ENCODE measurements around the gene TMEM59L.
A peak's percentile ranks its signal among the peaks of the same experiment; 100 is the strongest.

TMEM59L gene

DNA sequence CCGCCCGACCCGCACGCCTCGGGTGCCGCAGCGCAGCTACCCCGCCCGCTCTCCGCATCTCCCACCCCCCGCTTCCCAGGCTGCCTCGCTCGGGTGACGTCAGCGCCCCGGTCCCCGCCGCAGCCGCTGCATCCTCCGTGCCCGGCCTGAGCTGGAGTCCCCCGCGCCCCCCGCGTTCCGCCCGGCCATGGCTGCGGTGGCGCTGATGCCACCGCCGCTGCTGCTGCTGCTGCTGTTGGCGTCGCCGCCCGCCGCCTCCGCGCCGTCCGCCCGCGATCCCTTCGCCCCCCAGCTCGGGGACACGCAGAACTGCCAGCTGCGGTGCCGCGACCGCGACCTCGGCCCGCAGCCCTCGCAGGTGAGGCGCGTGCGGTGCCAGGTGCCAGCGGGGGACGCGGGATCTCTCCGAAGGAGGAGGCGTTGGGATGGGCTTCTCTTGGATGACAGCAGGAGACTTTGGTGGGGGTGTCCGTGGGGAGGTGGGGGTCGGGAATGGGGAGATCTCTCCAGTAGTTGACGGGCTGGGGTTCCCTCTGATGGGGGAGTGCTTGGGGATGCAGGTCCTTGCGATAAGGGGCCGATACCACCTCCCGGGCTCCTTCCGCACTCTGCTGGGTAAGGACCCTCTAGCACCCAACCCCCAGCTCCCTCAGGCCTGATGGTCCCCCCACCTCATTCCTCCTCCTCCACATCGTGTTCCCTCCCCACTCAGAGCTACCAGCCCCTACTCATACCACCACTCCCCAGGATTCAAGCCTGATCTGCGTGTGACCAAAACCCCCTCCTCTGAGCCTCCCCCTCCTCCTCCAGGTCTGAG, at the start of gene TMEM59L:
Gene TMEM59L, plus strand, starts transcription at position 99 of the 817 bp plus-strand sequence. Its CDS starts 89 bp downstream, at position 188.
- H3K27ac ChIP-seq (ENCODE audit: low read depth, low read length) = no peak within 1 kb of the TSS
- no peaks in the 10 kb centered on the region for H3K9me3 ChIP-seq (ENCODE audit: control insufficient read depth in 5 of 5, low read length in 5 of 5)
- peaks cover 0 to 30% (median 11%) of the 10 kb centered on the region in 5 donors for H3K4me1 ChIP-seq (ENCODE audit: control insufficient read depth in 5 of 5, insufficient read depth in 5 of 5, low read length in 5 of 5)
- H3K9ac ChIP-seq (ENCODE audit: low read length in 5 of 5) = no peak within 1 kb of the TSS
- peaks cover 50 to 88% (median 78%) of the 10 kb centered on the region in 5 donors for H3K27me3 ChIP-seq (ENCODE audit: control insufficient read depth in 5 of 5, insufficient read depth in 4 of 5, low read length in 5 of 5)
- H3K4me3 ChIP-seq (ENCODE audit: low read depth in 1 of 5, low read length in 5 of 5) = peak within 1 kb of the TSS in 3 of 5 donors; percentile 38 to 56 (median 40)
- H3K36me3 ChIP-seq (ENCODE audit: control insufficient read depth in 5 of 5, insufficient read depth in 5 of 5, low read length in 5 of 5) = no peaks in the 10 kb centered on the region

DNA sequence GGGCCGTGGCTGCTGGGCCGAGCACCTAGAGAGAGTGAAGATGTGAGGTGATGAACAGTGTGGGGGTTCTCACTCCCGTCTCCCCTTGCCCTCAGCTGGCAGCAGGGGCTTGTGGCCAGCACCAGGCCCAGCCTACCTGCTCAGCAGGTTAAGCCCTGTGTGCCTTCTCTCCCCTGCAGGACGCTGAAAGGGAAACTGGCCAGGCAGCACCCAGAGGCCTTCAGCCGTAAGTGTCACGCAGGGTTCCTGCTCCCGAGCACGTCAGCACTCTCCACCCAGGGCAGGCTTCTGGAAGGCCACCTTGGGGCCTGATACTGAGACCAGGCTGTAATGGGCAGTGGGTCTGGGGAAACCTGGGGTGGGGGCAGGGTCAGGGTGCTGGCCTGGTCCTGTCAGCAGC, 45.7 kb upstream of the TMEM59L start:
- Histone ChIP-seq H3K9me3 (ENCODE audit: control insufficient read depth in 5 of 5, low read length in 5 of 5) (no peaks in the 10 kb centered on the region), H3K4me1 (ENCODE audit: control insufficient read depth in 5 of 5, insufficient read depth in 5 of 5, low read length in 5 of 5) (peaks cover 2 to 17% (median 6%) of the 10 kb centered on the region in 5 donors), H3K27ac (ENCODE audit: low read depth, low read length) (no peak overlapping the region), H3K4me3 (ENCODE audit: low read depth in 1 of 5, low read length in 5 of 5) (no peak overlapping the region), H3K9ac (ENCODE audit: low read length in 5 of 5) (no peak overlapping the region), H3K27me3 (ENCODE audit: control insufficient read depth in 5 of 5, insufficient read depth in 4 of 5, low read length in 5 of 5) (no peaks in the 10 kb centered on the region), H3K36me3 (ENCODE audit: control insufficient read depth in 5 of 5, insufficient read depth in 5 of 5, low read length in 5 of 5) (peaks cover 0 to 73% (median 54%) of the 10 kb centered on the region in 5 donors)

DNA sequence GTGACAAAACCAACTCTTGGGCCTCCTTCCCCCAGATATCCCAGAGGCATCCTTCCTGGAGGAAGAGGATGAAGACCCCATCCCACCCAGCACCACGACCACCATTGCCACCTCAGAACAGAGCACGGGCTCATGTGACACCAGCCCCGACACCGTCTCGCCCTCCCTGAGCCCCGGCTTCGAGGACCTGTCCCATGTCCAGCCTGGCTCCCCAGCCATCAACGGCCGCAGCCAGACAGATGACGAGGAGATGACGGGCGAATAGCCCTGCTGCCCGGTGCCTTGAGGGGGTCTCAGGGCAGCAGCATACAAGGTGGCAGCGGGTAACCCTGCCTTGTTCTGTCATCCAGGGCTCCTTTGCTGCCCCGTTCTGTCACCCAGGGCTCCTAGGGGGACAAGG, 44.3 kb upstream of the TMEM59L start:
- no peak overlapping the region for H3K9ac ChIP-seq (ENCODE audit: low read length in 5 of 5)

DNA sequence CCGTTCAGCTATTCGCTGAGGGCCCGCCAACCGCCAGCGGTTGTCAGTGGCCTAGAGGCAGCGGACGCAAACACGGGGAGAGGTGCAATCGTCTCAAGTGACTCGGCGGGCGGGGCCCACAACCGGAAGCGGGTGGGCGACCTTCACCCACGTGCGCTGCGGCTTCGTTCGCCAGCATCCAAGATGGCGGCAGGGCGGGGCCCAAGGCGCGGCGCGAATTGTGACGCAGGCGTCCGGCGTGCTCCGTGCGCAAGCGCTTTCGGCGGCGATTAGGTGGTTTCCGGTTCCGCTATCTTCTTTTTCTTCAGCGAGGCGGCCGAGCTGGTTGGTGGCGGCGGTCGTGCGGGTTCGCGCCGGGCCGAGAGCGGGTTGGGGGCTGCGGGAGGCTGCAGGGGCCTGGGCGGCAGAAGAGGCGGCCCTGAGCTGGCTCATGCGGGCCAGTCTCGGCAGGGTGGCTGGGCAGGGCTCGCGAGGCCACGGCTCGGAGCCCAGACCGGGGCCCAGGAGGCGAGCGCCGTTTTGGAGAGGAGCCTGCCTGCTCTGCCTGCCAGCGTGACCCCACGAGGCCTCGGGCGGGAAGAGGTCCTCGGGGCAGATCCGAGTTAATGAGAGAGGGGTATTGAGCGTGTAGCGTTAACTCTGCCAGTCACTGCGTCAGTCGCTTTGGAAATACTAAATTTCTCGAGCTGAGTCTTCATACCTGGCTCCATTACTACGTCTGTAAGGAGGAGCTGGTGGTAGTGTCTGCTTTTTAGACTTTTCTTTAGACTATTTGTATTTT, 40.9 kb upstream of the TMEM59L start, which contains the start of gene UBA52:
Gene UBA52, plus strand, starts transcription at position 294 of the 781 bp plus-strand sequence. CDS start 1,444 bp downstream, outside the sequence.
- Histone ChIP-seq H3K4me3 (ENCODE audit: low read depth in 1 of 5, low read length in 5 of 5) (peak within 1 kb of the TSS; percentile 69 to 95 (median 90)), H3K27ac (ENCODE audit: low read depth, low read length) (peak within 1 kb of the TSS; percentile 89), H3K9me3 (ENCODE audit: control insufficient read depth in 5 of 5, low read length in 5 of 5) (no peaks in the 10 kb centered on the region), H3K36me3 (ENCODE audit: control insufficient read depth in 5 of 5, insufficient read depth in 5 of 5, low read length in 5 of 5) (peaks cover 0 to 69% (median 62%) of the 10 kb centered on the region in 5 donors), H3K27me3 (ENCODE audit: control insufficient read depth in 5 of 5, insufficient read depth in 4 of 5, low read length in 5 of 5) (no peaks in the 10 kb centered on the region), H3K4me1 (ENCODE audit: control insufficient read depth in 5 of 5, insufficient read depth in 5 of 5, low read length in 5 of 5) (peaks cover 9 to 23% (median 21%) of the 10 kb centered on the region in 5 donors), H3K9ac (ENCODE audit: low read length in 5 of 5) (peak within 1 kb of the TSS; percentile 87 to 98 (median 96))

More for the DNA sequence above, 44.3 kb upstream of the TMEM59L start:
- Histone ChIP-seq H3K9me3 (ENCODE audit: control insufficient read depth in 5 of 5, low read length in 5 of 5) (no peaks in the 10 kb centered on the region), H3K4me1 (ENCODE audit: control insufficient read depth in 5 of 5, insufficient read depth in 5 of 5, low read length in 5 of 5) (peaks cover 9 to 22% (median 18%) of the 10 kb centered on the region in 5 donors), H3K27me3 (ENCODE audit: control insufficient read depth in 5 of 5, insufficient read depth in 4 of 5, low read length in 5 of 5) (no peaks in the 10 kb centered on the region), H3K4me3 (ENCODE audit: low read depth in 1 of 5, low read length in 5 of 5) (no peak overlapping the region), H3K27ac (ENCODE audit: low read depth, low read length) (no peak overlapping the region), H3K36me3 (ENCODE audit: control insufficient read depth in 5 of 5, insufficient read depth in 5 of 5, low read length in 5 of 5) (peaks cover 0 to 68% (median 52%) of the 10 kb centered on the region in 5 donors)

DNA sequence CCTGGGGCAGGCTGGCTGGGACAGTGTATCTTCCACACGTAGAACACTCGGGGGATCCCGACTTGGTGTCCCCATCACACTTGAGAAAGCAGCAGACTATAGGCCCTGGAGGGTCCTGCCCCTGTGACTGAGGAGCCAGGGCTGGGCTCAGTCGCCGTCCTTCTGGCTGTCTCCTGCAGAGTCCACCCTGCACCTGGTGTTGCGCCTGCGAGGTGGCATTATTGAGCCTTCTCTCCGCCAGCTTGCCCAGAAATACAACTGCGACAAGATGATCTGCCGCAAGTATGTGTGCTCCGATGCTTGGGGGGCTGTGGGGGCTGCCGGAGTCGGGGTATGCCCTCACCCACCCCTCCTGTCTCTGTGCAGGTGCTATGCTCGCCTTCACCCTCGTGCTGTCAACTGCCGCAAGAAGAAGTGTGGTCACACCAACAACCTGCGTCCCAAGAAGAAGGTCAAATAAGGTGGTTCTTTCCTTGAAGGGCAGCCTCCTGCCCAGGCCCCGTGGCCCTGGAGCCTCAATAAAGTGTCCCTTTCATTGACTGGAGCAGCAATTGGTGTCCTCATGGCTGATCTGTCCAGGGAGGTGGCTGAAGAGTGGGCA, 37.9 kb upstream of the TMEM59L start:
- Histone ChIP-seq H3K4me1 (ENCODE audit: control insufficient read depth in 5 of 5, insufficient read depth in 5 of 5, low read length in 5 of 5) (peaks cover 9 to 23% (median 21%) of the 10 kb centered on the region in 5 donors), H3K36me3 (ENCODE audit: control insufficient read depth in 5 of 5, insufficient read depth in 5 of 5, low read length in 5 of 5) (peaks cover 0 to 50% (median 45%) of the 10 kb centered on the region in 5 donors), H3K9me3 (ENCODE audit: control insufficient read depth in 5 of 5, low read length in 5 of 5) (no peaks in the 10 kb centered on the region), H3K27me3 (ENCODE audit: control insufficient read depth in 5 of 5, insufficient read depth in 4 of 5, low read length in 5 of 5) (no peaks in the 10 kb centered on the region), H3K9ac (ENCODE audit: low read length in 5 of 5) (no peak overlapping the region), H3K27ac (ENCODE audit: low read depth, low read length) (no peak overlapping the region), H3K4me3 (ENCODE audit: low read depth in 1 of 5, low read length in 5 of 5) (no peak overlapping the region)

DNA sequence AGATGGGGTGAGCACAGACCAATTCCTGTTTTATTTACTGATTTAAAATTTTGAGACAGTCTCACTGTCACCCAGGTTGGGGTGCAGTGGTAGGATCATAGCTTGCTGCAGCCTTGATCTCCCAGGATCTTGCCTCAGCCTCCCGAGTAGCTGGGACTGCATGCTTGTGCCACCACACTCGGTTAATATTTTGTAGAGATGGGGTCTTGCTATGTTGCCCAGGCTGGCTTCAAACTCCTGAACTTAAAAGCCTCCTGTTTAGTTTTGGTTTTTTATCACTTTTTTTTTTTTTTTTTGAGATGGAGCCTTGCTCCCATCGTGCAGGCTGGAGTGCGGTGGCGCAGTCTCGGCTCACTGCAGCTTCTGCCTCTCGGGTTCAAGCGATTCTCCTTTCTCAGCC, 36.3 kb upstream of the TMEM59L start:
- H3K9ac ChIP-seq (ENCODE audit: low read length in 5 of 5) = no peak overlapping the region
- H3K4me1 ChIP-seq (ENCODE audit: control insufficient read depth in 5 of 5, insufficient read depth in 5 of 5, low read length in 5 of 5) = peaks cover 9 to 19% (median 16%) of the 10 kb centered on the region in 5 donors
- H3K4me3 ChIP-seq (ENCODE audit: low read depth in 1 of 5, low read length in 5 of 5) = no peak overlapping the region
- H3K9me3 ChIP-seq (ENCODE audit: control insufficient read depth in 5 of 5, low read length in 5 of 5) = no peaks in the 10 kb centered on the region
- H3K27ac ChIP-seq (ENCODE audit: low read depth, low read length) = no peak overlapping the region
- no peaks in the 10 kb centered on the region for H3K27me3 ChIP-seq (ENCODE audit: control insufficient read depth in 5 of 5, insufficient read depth in 4 of 5, low read length in 5 of 5)
- peaks cover 0 to 50% (median 45%) of the 10 kb centered on the region in 5 donors for H3K36me3 ChIP-seq (ENCODE audit: control insufficient read depth in 5 of 5, insufficient read depth in 5 of 5, low read length in 5 of 5)

DNA sequence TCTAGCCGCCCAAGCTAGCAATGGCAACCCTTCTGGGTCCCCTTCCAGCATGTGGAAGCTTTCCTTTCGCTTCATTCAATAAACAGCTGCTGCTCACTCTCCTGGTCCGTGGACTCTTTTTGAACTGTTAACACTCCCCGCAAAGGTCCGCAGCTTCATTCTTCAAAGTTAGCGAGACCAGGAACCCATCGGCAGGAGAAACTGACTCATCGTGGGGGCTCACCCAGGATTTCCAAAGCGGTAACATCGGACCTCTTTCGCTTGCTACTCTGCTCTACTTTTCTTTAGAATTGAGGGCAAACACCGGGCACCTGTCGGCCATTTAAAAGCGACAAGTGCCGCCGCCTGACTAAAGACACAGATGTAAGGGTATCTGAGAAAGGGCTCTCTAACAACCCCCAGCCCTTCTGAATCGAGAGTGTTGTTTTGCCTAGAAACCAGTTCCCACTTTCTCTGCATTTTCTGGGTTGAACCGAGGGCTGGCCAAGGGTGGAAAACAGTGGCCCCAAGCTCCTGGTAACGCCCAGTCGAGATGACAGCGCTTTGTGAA, 35.2 kb upstream of the TMEM59L start:
- H3K9ac ChIP-seq (ENCODE audit: low read length in 5 of 5) = no peak overlapping the region
- no peak overlapping the region for H3K27ac ChIP-seq (ENCODE audit: low read depth, low read length)
- H3K4me1 ChIP-seq (ENCODE audit: control insufficient read depth in 5 of 5, insufficient read depth in 5 of 5, low read length in 5 of 5) = peaks cover 9 to 14% (median 10%) of the 10 kb centered on the region in 5 donors
- peaks cover 0 to 50% (median 45%) of the 10 kb centered on the region in 5 donors for H3K36me3 ChIP-seq (ENCODE audit: control insufficient read depth in 5 of 5, insufficient read depth in 5 of 5, low read length in 5 of 5)
- no peaks in the 10 kb centered on the region for H3K27me3 ChIP-seq (ENCODE audit: control insufficient read depth in 5 of 5, insufficient read depth in 4 of 5, low read length in 5 of 5)
- H3K4me3 ChIP-seq (ENCODE audit: low read depth in 1 of 5, low read length in 5 of 5) = no peak overlapping the region
- no peaks in the 10 kb centered on the region for H3K9me3 ChIP-seq (ENCODE audit: control insufficient read depth in 5 of 5, low read length in 5 of 5)

DNA sequence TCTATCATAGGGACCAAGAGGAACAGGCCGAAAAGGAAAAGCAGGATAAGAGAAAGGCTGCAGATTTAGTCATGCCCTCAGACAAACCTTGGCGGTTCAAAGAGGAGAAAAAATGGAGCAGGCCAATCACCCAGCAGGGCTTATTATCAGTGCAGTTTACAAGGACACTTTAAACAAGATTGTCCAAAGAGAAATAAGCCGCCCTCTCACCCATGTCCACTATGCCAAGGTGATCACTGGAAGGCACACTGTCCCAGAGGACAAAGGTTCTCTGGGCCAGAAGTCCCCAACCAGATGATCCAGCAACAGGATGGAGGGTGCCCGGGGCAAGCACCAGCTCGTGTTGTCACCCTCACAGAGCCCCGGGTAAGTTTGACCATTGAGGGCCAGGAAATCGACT, 32.4 kb upstream of the TMEM59L start:
- Histone ChIP-seq H3K27ac (ENCODE audit: low read depth, low read length) (no peak overlapping the region), H3K4me3 (ENCODE audit: low read depth in 1 of 5, low read length in 5 of 5) (no peak overlapping the region), H3K4me1 (ENCODE audit: control insufficient read depth in 5 of 5, insufficient read depth in 5 of 5, low read length in 5 of 5) (no peaks in the 10 kb centered on the region), H3K27me3 (ENCODE audit: control insufficient read depth in 5 of 5, insufficient read depth in 4 of 5, low read length in 5 of 5) (no peaks in the 10 kb centered on the region), H3K36me3 (ENCODE audit: control insufficient read depth in 5 of 5, insufficient read depth in 5 of 5, low read length in 5 of 5) (peaks cover 0 to 27% (median 23%) of the 10 kb centered on the region in 5 donors), H3K9ac (ENCODE audit: low read length in 5 of 5) (no peak overlapping the region), H3K9me3 (ENCODE audit: control insufficient read depth in 5 of 5, low read length in 5 of 5) (no peaks in the 10 kb centered on the region)

DNA sequence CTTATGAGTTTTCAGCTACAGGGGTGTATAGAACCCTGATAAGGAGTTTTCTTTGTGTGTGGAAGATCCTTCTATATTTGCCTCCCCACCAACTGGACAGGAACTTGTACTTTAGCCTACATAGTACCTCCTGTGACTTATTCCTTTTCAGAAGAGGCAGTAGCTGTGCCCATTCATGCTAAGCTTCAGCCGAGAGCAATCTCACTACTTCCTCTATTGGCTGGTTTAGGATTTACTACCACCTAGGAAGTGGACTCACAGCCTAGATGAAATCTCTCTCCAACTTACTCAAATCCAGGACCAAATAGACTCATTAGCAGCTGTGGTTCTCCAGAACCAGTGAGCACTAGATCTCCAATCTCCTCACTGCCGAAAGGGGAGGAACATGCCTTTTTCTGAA, 26.4 kb upstream of the TMEM59L start:
- no peak overlapping the region for H3K27ac ChIP-seq (ENCODE audit: low read depth, low read length)
- no peaks in the 10 kb centered on the region for H3K27me3 ChIP-seq (ENCODE audit: control insufficient read depth in 5 of 5, insufficient read depth in 4 of 5, low read length in 5 of 5)
- H3K4me3 ChIP-seq (ENCODE audit: low read depth in 1 of 5, low read length in 5 of 5) = no peak overlapping the region
- H3K36me3 ChIP-seq (ENCODE audit: control insufficient read depth in 5 of 5, insufficient read depth in 5 of 5, low read length in 5 of 5) = peaks cover 0 to 7% (median 7%) of the 10 kb centered on the region in 5 donors
- no peaks in the 10 kb centered on the region for H3K9me3 ChIP-seq (ENCODE audit: control insufficient read depth in 5 of 5, low read length in 5 of 5)
- H3K4me1 ChIP-seq (ENCODE audit: control insufficient read depth in 5 of 5, insufficient read depth in 5 of 5, low read length in 5 of 5) = peaks cover 0 to 32% (median 27%) of the 10 kb centered on the region in 5 donors
- H3K9ac ChIP-seq (ENCODE audit: low read length in 5 of 5) = no peak overlapping the region
